Activated T-cell treated with anti-CD3 and anti-CD28 coated beads, Interleukin-2, amount 50 U/mL, for 24 hours (primary cell): ENCODE measurements around the gene GPR31.
"Not testable (repeated sequence)": the region's sequence is repeated elsewhere in the genome, so short reads cannot be mapped to it uniquely, and the experiment has no call there.

ENCODE experiments used
- DNase-seq: peaks from one replicate; pipeline ENCODE4 v3.0.0-alpha.2; 2020
- H3K27ac Mint-ChIP-seq: 2 replicates; pipeline ENCODE4 v1.8.0; 2020; ENCODE audit warnings: mild to moderate bottlenecking, mixed read lengths
- H3K27me3 Mint-ChIP-seq: 2 replicates; pipeline ENCODE4 v1.8.0; 2020; ENCODE audit warnings: mixed read lengths
- H3K36me3 Mint-ChIP-seq: 2 replicates; pipeline ENCODE4 v1.8.0; 2020; ENCODE audit warnings: low read depth, mixed read lengths
- H3K4me1 Mint-ChIP-seq: 2 replicates; pipeline ENCODE4 v1.8.0; 2020; ENCODE audit warnings: low read depth, mixed read lengths
- H3K4me3 Mint-ChIP-seq: 2 replicates; pipeline ENCODE4 v1.8.0; 2020; ENCODE audit warnings: mild to moderate bottlenecking, moderate library complexity, mixed read lengths
- H3K9me3 Mint-ChIP-seq: 2 replicates; pipeline ENCODE4 v1.8.0; 2020; ENCODE audit warnings: mixed read lengths

The GPR31 gene

GRCh38 chr6:167178896-167179655 is 21.3 kb upstream of the GPR31 start:
- not testable (repeated sequence) for H3K36me3 Mint-ChIP-seq, DNase-seq, H3K4me1 Mint-ChIP-seq, H3K27me3 Mint-ChIP-seq, H3K27ac Mint-ChIP-seq, H3K4me3 Mint-ChIP-seq, H3K9me3 Mint-ChIP-seq

DNA sequence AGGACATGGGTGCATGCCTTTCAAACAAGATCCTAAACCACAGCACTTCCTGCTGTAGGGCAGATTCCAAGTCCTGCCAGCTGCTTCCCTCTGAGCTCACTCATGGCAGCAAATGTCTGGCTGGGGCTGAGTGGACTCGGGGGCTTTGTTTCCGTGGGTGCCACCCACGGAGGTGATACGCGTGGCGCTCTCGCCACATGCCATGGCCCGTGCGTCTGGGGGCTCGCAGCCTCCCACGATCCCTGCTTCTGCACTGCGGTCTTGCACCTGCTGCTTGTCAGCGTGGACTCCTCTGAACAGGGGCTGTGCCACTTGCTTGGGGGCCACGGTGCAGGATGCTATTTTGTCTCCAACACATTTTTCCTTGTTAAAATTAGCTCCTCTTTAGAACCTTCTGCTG is 19.5 kb upstream of the GPR31 start:
- H3K4me3 Mint-ChIP-seq, H3K9me3 Mint-ChIP-seq, H3K36me3 Mint-ChIP-seq, H3K4me1 Mint-ChIP-seq, DNase-seq, H3K27ac Mint-ChIP-seq: not testable (repeated sequence)
- peaks cover 15% of the 10 kb centered on the region for H3K27me3 Mint-ChIP-seq

DNA sequence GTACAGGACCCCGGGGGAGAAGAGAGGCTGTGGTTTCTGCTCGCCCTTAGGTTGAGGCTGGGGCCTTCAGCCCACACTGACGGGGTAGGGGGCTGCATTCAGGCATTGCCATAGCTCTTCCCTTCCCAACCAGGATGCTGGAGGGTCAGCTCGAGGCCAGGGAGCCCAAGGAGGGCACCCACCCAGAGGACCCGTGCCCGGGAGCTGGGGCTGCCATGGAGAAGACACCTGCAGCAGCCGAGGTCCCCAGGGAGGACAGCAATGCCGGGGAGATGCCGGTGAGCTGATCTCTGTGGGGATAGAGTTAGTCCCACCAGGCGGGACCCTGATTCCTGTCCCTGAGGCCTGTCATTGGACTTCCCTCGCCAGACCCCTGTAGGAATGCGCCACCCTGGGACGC is 14.2 kb upstream of the GPR31 start:
- not testable (repeated sequence) for H3K4me3 Mint-ChIP-seq, H3K4me1 Mint-ChIP-seq, DNase-seq, H3K36me3 Mint-ChIP-seq, H3K9me3 Mint-ChIP-seq, H3K27ac Mint-ChIP-seq
- H3K27me3 Mint-ChIP-seq = peaks cover 25% of the 10 kb centered on the region

- H3K27ac Mint-ChIP-seq, H3K9me3 Mint-ChIP-seq, H3K36me3 Mint-ChIP-seq, DNase-seq, H3K4me1 Mint-ChIP-seq, H3K4me3 Mint-ChIP-seq: not testable (repeated sequence)
- peaks cover 22% of the 10 kb centered on the region for H3K27me3 Mint-ChIP-seq
Observed at GRCh38 chr6:167171300-167171699, 13.5 kb upstream of the GPR31 start.

- not testable (repeated sequence) for H3K9me3 Mint-ChIP-seq, H3K36me3 Mint-ChIP-seq, DNase-seq, H3K4me1 Mint-ChIP-seq, H3K27ac Mint-ChIP-seq, H3K4me3 Mint-ChIP-seq
- peaks cover 22% of the 10 kb centered on the region for H3K27me3 Mint-ChIP-seq
Observed at GRCh38 chr6:167169867-167170266, 12.1 kb upstream of the GPR31 start.

GRCh38 chr6:167168296-167168695 is 10.5 kb upstream of the GPR31 start:
- DNase-seq, H3K4me3 Mint-ChIP-seq, H3K9me3 Mint-ChIP-seq, H3K27ac Mint-ChIP-seq, H3K4me1 Mint-ChIP-seq, H3K36me3 Mint-ChIP-seq: not testable (repeated sequence)
- H3K27me3 Mint-ChIP-seq = peaks cover 19% of the 10 kb centered on the region

DNA sequence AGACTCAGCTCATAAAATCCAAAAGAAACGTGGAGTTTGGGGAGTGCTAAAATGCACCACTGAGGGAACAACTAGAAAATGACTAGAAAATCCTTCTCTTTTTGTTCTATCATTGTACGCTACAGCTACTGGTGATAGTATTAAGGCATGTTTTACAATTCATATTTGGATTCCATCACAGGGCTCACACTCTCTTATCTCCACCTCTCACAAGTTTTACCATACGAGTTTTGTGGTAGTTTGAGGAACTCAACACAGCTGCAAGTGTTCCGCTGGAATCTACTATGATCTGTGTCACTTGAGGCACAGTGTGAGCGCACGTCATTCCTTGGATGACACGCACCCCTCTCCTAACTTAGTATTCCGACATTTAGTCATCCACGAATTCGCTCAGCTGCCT is 9.9 kb upstream of the GPR31 start:
- H3K4me3 Mint-ChIP-seq = not testable (repeated sequence)

GRCh38 chr6:167165858-167166471 is 8.2 kb upstream of the GPR31 start:
- Mint-ChIP-seq H3K27ac (no peak overlapping the region), H3K27me3 (peaks cover 9% of the 10 kb centered on the region), H3K9me3 (no peaks in the 10 kb centered on the region), H3K4me3 (no peak overlapping the region), H3K4me1 (peaks cover 2% of the 10 kb centered on the region), H3K36me3 (no peaks in the 10 kb centered on the region)
- no peak for DNase-seq

More for the DNA sequence above, 9.9 kb upstream of the GPR31 start:
- H3K9me3 Mint-ChIP-seq, DNase-seq, H3K27ac Mint-ChIP-seq, H3K4me1 Mint-ChIP-seq, H3K36me3 Mint-ChIP-seq: not testable (repeated sequence)
- H3K27me3 Mint-ChIP-seq = peaks cover 17% of the 10 kb centered on the region

DNA sequence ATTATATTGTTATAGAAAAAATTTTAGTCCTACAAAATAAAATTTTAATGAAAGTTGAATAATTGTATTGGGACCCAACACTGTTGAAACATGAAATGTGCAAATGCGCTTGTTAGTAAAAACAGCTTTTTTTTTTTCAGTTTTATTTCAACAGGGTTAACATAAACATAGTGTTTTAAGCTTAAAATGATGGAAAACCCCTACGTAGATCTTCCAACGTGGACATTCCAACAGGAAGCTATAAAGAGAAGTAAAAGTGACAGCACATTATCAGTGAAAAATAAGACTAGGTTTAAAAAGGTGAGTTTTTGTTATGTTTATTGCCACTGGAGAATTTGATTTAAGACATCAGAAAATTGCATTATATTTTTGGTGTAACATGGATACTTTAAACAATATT is 6.5 kb upstream of the GPR31 start:
- Mint-ChIP-seq H3K27ac (no peak overlapping the region), H3K36me3 (no peaks in the 10 kb centered on the region), H3K4me1 (peaks cover 2% of the 10 kb centered on the region), H3K9me3 (no peaks in the 10 kb centered on the region), H3K27me3 (peaks cover 2% of the 10 kb centered on the region), H3K4me3 (no peak overlapping the region)
- DNase-seq = no peak

- H3K9me3 Mint-ChIP-seq = no peaks in the 10 kb centered on the region
- H3K4me1 Mint-ChIP-seq = peaks cover 2% of the 10 kb centered on the region
- H3K4me3 Mint-ChIP-seq = no peak overlapping the region
- no peaks in the 10 kb centered on the region for H3K27me3 Mint-ChIP-seq
- no peaks in the 10 kb centered on the region for H3K36me3 Mint-ChIP-seq
- no peak for DNase-seq
- no peak overlapping the region for H3K27ac Mint-ChIP-seq
Observed at GRCh38 chr6:167163476-167164011, 5.8 kb upstream of the GPR31 start.

DNA sequence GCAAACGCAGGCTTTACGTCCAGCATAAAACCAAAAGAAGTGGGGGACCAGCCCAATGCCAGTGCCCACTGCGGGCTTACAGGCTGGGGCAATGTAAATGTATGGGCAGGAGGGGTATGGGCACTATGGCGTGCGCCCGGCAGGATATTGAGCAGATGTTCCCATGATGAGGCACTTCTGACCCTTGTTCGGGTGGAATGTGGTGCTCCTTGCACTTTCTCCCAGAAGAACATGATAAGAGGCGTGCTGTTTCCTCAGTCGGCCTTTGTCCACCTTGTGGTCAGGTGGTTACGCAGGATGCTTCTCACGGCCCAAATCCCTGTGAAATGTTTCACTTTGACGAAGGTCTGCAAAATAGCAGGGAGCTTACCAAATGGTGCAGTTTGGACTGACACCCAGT is 4.8 kb upstream of the GPR31 start:
- H3K27me3 Mint-ChIP-seq = no peaks in the 10 kb centered on the region
- no peaks in the 10 kb centered on the region for H3K9me3 Mint-ChIP-seq
- no peak overlapping the region for H3K27ac Mint-ChIP-seq
- peaks cover 2% of the 10 kb centered on the region for H3K4me1 Mint-ChIP-seq
- H3K4me3 Mint-ChIP-seq = no peak overlapping the region
- DNase-seq = no peak
- H3K36me3 Mint-ChIP-seq = no peaks in the 10 kb centered on the region

DNA sequence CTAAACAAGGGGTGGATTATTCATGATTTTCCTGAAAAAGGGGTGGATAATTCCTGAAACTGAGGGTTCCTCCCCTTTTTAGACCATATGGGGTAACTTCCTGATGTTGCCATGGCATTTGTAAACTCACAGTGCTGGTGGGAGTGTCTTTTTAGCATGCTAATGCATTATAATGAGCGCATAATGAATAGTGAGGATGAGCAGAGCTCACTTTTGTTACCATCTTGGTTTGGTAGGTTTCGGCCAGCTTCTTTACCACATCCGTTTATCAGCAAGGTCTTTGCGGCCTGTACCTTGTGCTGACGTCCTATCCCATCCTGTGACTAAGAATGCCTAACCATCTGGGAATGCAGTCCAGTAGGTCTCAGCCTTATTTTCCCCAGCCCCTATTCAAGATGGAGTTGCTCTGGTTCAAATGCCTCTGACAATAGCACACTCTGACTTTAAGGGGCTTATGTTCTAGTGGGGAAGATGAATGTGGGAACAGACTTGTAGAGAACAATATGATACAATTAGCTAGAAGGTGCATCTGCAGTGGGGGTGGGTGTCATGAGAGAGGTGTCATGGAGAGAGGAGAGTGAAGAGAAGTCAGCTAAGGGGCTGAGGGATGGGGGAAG is 4.2 kb upstream of the GPR31 start:
- no peak overlapping the region for H3K4me3 Mint-ChIP-seq
- no peaks in the 10 kb centered on the region for H3K9me3 Mint-ChIP-seq
- H3K36me3 Mint-ChIP-seq = no peaks in the 10 kb centered on the region
- H3K4me1 Mint-ChIP-seq = peaks cover 2% of the 10 kb centered on the region
- no peak overlapping the region for H3K27ac Mint-ChIP-seq
- H3K27me3 Mint-ChIP-seq = no peaks in the 10 kb centered on the region
- no peak for DNase-seq

DNA sequence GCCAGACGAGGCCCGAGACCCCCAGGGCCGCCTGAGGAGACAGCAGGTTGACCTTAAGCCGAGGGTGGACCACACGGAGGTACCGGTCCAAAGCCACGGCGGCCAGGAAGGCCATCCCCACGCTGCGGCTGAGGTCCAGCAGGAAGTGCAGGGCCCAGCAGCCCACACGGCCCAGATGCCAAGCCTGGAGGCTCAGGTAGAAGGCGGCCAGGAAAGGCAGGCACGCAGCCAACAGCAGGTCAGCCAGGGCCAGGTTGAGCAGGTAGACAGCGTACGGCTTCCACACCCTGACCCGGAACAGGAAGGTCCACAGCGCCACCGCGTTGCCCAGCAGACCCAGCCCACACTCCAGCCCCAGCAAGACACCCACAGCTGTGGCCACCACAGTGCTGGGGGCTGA is 366 bp downstream of the GPR31 start:
- Mint-ChIP-seq H3K27ac (no peak overlapping the region), H3K4me1 (peaks cover 14% of the 10 kb centered on the region), H3K4me3 (no peak overlapping the region), H3K9me3 (no peaks in the 10 kb centered on the region), H3K36me3 (no peaks in the 10 kb centered on the region), H3K27me3 (peaks cover 3% of the 10 kb centered on the region)
- DNase-seq = no peak

GRCh38 chr6:167154895-167155294 is 2.9 kb downstream of the GPR31 start:
- H3K4me3 Mint-ChIP-seq = no peak overlapping the region
- peaks cover 3% of the 10 kb centered on the region for H3K27me3 Mint-ChIP-seq
- H3K4me1 Mint-ChIP-seq = peaks cover 30% of the 10 kb centered on the region
- no peak for DNase-seq
- no peaks in the 10 kb centered on the region for H3K9me3 Mint-ChIP-seq
- no peak overlapping the region for H3K27ac Mint-ChIP-seq
- H3K36me3 Mint-ChIP-seq = no peaks in the 10 kb centered on the region

- no peaks in the 10 kb centered on the region for H3K9me3 Mint-ChIP-seq
- peaks cover 3% of the 10 kb centered on the region for H3K27me3 Mint-ChIP-seq
- H3K27ac Mint-ChIP-seq = no peak overlapping the region
- H3K4me3 Mint-ChIP-seq = no peak overlapping the region
- no peak for DNase-seq
- H3K4me1 Mint-ChIP-seq = peaks cover 30% of the 10 kb centered on the region
- H3K36me3 Mint-ChIP-seq = no peaks in the 10 kb centered on the region
Observed at GRCh38 chr6:167154291-167154690, 3.5 kb downstream of the GPR31 start.
